Naive thymus-derived CD4-positive, alpha-beta T cell (primary cell): ENCODE measurements around the gene KLHL11. TPM values are rescaled to one million over a fixed set of nuclear protein-coding genes. Genes with fewer than 3 reads are reported as not detected.
A peak's percentile ranks its signal among the peaks of the same experiment; 100 is the strongest.
"Not testable (repeated sequence)": the region's sequence is repeated elsewhere in the genome, so short reads cannot be mapped to it uniquely, and the experiment has no call there.

Experiments used
- ATAC-seq: fragments of 150-1000 bp; cut with Tn5 transposase; 2 replicates; pipeline ENCODE4 v1.10.0; 2021; ENCODE audit warnings: mild to moderate bottlenecking, moderate library complexity
- CTCF ChIA-PET: fragments of 350-600 bp; sonication (Branson Sonifier 250); formaldehyde crosslinking; loops from one replicate; lab custom pipeline; 2021; ENCODE audit warnings: antibody characterized with exemption; lab: Charles Lee
- POLR2A ChIA-PET: fragments of 350-600 bp; sonication (Branson Sonifier 250); formaldehyde crosslinking; loops from one replicate; lab custom pipeline; 2021; ENCODE audit warnings: antibody characterized with exemption, inconsistent platforms; lab: Charles Lee
- DNase-seq, 9 donors: peaks; one replicate each; pipeline versions ENCODE4 v3.0.0 to v3.0.0-alpha.2; 2020 to 2022; ENCODE audit warnings: mixed read lengths in 1 of 9
- H3K27ac ChIP-seq: one replicate; pipeline ENCODE4 v1.7.0; 2013; ENCODE audit warnings: mild to moderate bottlenecking, low read depth, low read length, moderate library complexity
- H3K27me3 ChIP-seq, 2 donors: one replicate each; pipeline ENCODE4 v1.7.0; 2013; ENCODE audit warnings: low read length in 2 of 2, mild to moderate bottlenecking in 2 of 2, moderate library complexity in 2 of 2; ENCODE audit not compliant: control insufficient read depth in 2 of 2, insufficient read depth in 2 of 2
- H3K36me3 ChIP-seq, 3 experiments: 1 replicate in 2 of 3; 2 replicates in 1 of 3; pipeline ENCODE4 v1.7.0; 2013; ENCODE audit warnings: low read length in 3 of 3, mild to moderate bottlenecking in 3 of 3, moderate library complexity in 1 of 3; ENCODE audit not compliant: insufficient read depth in 3 of 3, control insufficient read depth in 2 of 3
- H3K4me1 ChIP-seq, 2 donors: one replicate each; pipeline ENCODE4 v1.7.0; 2013; ENCODE audit warnings: low read length in 2 of 2, mild to moderate bottlenecking in 2 of 2, moderate library complexity in 1 of 2; ENCODE audit not compliant: control insufficient read depth in 2 of 2, insufficient read depth in 2 of 2
- H3K4me3 ChIP-seq: 2 replicates; pipeline ENCODE4 v1.7.0; 2013; ENCODE audit warnings: mild to moderate bottlenecking, low read length
- H3K9me3 ChIP-seq, 3 experiments: 1 replicate in 2 of 3; 2 replicates in 1 of 3; pipeline ENCODE4 v1.7.0; 2013; ENCODE audit warnings: low read length in 3 of 3; ENCODE audit not compliant: control insufficient read depth in 2 of 3
- H3K27ac Mint-ChIP-seq, 9 donors: one replicate each; pipeline ENCODE4 v1.8.0; 2020 to 2022; ENCODE audit warnings: mixed read lengths in 9 of 9, mild to moderate bottlenecking in 8 of 9, moderate library complexity in 5 of 9, inconsistent platforms in 2 of 9
- H3K27me3 Mint-ChIP-seq, 5 donors: one replicate each; pipeline ENCODE4 v1.8.0; 2021 to 2022; ENCODE audit warnings: mixed read lengths in 5 of 5, mild to moderate bottlenecking in 1 of 5
- H3K36me3 Mint-ChIP-seq, 5 donors: one replicate each; pipeline ENCODE4 v1.8.0; 2020 to 2022; ENCODE audit warnings: mixed read lengths in 5 of 5, mild to moderate bottlenecking in 3 of 5, inconsistent platforms in 1 of 5
- H3K4me1 Mint-ChIP-seq, 7 donors: one replicate each; pipeline ENCODE4 v1.8.0; 2020 to 2022; ENCODE audit warnings: mixed read lengths in 7 of 7, mild to moderate bottlenecking in 3 of 7, inconsistent platforms in 1 of 7
- H3K4me3 Mint-ChIP-seq, 10 donors: one replicate each; pipeline ENCODE4 v1.8.0; 2020 to 2022; ENCODE audit warnings: mild to moderate bottlenecking in 10 of 10, mixed read lengths in 10 of 10, moderate library complexity in 6 of 10, inconsistent platforms in 2 of 10
- H3K9me3 Mint-ChIP-seq, 11 donors: one replicate each; pipeline ENCODE4 v1.8.0; 2020 to 2022; ENCODE audit warnings: mixed read lengths in 11 of 11, mild to moderate bottlenecking in 4 of 11, inconsistent platforms in 1 of 11, moderate library complexity in 1 of 11
- intact Hi-C, 2 donors: fragments of 100-400 bp; cut with micrococcal nuclease; formaldehyde crosslinking; loops; one replicate each; pipeline ENCODE4 v1.15.1; 2023
- polyA plus RNA-seq, 2 donors: library from polyadenylated mRNA; unstranded; fragments of 300-500 nt; fragmentation: Illumina TruSeq; gene quantifications; one replicate each; pipeline ENCODE4 v1.2.3, GENCODE V29; 2021
- total RNA-seq, 6 experiments: library from RNA in 5 of 6; stranded (reverse) in 5 of 6; gene quantifications; 1 replicate in 5 of 6; 2 replicates in 1 of 6; pipeline ENCODE4 v1.2.3 and lab custom pipeline; 2021 to 2026

The KLHL11 gene
- total and polyA plus RNA-seq, 7 experiments from 2014 or later = 6.7 to 25.9 (median 16.8) TPM

DNA sequence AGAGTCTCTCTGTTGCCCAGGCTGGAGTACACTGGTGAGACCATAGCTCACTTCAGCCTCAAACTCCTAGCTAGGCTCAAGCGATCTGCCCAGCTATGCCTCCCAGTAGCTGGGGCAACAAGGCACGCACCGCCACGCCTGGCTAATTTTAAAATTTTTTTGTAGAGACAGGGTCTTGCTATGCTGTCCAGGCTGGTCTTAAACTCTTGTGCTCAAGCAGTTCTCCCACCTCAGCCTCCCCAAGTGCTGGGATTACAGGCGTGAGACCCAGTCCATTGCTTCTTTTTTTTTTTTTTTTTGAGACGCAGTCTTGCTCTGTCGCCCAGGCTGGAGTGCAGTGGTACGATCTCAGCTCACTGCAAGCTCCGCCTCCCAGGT lies 9.1 kb upstream of the KLHL11 start:
- DNase-seq, H3K27me3 Mint-ChIP-seq, H3K27ac ChIP-seq, ATAC-seq, intact Hi-C loops, H3K27me3 ChIP-seq, H3K9me3 ChIP-seq, H3K9me3 Mint-ChIP-seq, H3K27ac Mint-ChIP-seq, H3K4me1 ChIP-seq, H3K4me3 ChIP-seq, H3K4me3 Mint-ChIP-seq: not testable (repeated sequence)
- ChIA-PET CTCF (interaction anchor here (0.6 kb wide), 2 partner anchors 31 to 1583 kb away, joined by 3 read pairs; no protein-coding TSS in a partner anchor), POLR2A (interaction anchor here (0.7 kb wide), 1 partner anchor 1993 kb away, joined by 3 read pairs; no protein-coding TSS in a partner anchor)
- H3K4me1 Mint-ChIP-seq = peaks cover 0 to 17% (median 0%) of the 10 kb centered on the region in 7 donors
- H3K36me3 ChIP-seq = peaks cover 11 to 64% (median 12%) of the 10 kb centered on the region in 3 experiments
- peaks cover 0 to 48% (median 11%) of the 10 kb centered on the region in 5 donors for H3K36me3 Mint-ChIP-seq

DNA sequence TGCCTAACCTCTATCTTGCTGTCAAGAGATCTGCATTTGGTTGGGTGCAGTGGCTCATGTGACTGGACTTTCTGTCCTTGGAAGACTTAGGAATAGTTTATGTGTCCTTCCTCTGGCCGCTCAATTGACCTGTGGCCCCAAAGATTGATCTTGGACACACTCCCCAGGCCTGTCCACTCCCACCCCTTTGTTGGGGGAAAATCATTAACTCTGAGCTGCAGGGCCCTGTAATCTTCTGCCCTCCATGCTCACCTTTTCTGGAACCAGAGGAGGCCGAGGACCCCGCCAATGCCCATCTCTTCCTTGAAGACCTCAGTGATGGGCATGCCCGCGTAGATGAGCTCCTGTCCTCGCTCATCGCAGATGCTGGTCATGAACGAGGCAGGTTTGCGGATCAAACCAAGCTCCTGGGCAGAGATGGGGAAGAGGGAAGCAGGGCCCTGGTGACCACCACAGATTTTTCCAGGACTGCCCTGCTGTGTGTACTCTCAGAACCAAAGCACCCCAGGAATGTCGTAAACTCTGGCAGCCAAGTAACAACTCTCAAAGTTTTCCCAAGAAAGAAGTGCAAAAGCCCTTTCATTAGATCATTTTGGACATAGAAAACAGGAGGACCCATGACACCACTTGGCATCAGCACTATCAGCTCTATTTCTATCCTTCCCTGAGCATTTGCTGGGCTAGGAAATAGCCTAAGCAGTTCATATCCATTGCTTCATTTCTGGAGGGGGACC lies 8.5 kb upstream of the KLHL11 start:
- ATAC-seq = no peak
- H3K36me3 ChIP-seq = peaks cover 9 to 64% (median 12%) of the 10 kb centered on the region in 3 experiments
- no peak overlapping the region for H3K4me3 ChIP-seq
- H3K4me1 ChIP-seq = no peaks in the 10 kb centered on the region
- H3K9me3 ChIP-seq = no peaks in the 10 kb centered on the region
- no peak overlapping the region for H3K27ac ChIP-seq
- no peaks in the 10 kb centered on the region for H3K27me3 ChIP-seq
- ChIA-PET CTCF (interaction anchor here (0.6 kb wide), 1 partner anchor 30 kb away, joined by 3 read pairs; no protein-coding TSS in a partner anchor), POLR2A (interaction anchor here (0.7 kb wide), 1 partner anchor 1993 kb away, joined by 3 read pairs; no protein-coding TSS in a partner anchor)
- Mint-ChIP-seq H3K36me3 (peaks cover 0 to 49% (median 12%) of the 10 kb centered on the region in 5 donors), H3K27me3 (no peaks in the 10 kb centered on the region), H3K4me1 (peaks cover 0 to 23% (median 3%) of the 10 kb centered on the region in 7 donors), H3K9me3 (peaks cover 0 to 2% (median 0%) of the 10 kb centered on the region in 11 donors), H3K27ac (no peak overlapping the region), H3K4me3 (no peak overlapping the region)
- intact Hi-C loops = no loop called here
- no peak for DNase-seq

DNA sequence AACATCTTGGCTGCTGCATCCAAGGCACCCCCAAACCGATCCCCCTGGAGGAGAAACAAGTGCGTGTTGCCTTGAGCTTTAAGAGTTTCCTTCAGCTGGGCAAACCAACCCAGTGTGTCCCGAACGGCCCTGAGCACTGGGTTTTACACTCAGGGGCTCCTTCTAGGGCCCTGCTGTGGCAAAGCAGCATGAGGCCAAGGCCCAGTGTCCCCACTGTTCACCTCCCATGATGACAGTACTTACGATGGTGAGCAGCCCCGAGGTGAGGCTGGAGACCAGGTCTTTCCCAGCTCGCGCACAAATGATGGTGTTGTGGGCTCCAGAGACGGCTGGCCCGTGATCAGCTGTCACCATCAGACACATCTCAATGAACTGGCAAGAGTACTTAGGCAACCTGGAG lies 6.6 kb upstream of the KLHL11 start:
- Histone ChIP-seq H3K27ac (no peak overlapping the region), H3K9me3 (no peaks in the 10 kb centered on the region), H3K4me3 (no peak overlapping the region), H3K36me3 (peaks cover 0 to 58% (median 3%) of the 10 kb centered on the region in 3 experiments), H3K4me1 (no peaks in the 10 kb centered on the region), H3K27me3 (no peaks in the 10 kb centered on the region)
- ChIA-PET POLR2A (no interaction called here), CTCF (no interaction called here)
- peaks cover 0 to 28% (median 12%) of the 10 kb centered on the region in 7 donors for H3K4me1 Mint-ChIP-seq
- no peaks in the 10 kb centered on the region for H3K27me3 Mint-ChIP-seq
- peak overlapping the region in 2 of 9 donors; percentile 12 to 30 for H3K27ac Mint-ChIP-seq
- H3K36me3 Mint-ChIP-seq = peaks cover 0 to 39% (median 9%) of the 10 kb centered on the region in 5 donors
- intact Hi-C loops = no loop called here
- peaks cover 0 to 2% (median 0%) of the 10 kb centered on the region in 11 donors for H3K9me3 Mint-ChIP-seq
- DNase-seq = no peak
- ATAC-seq = no peak
- no peak overlapping the region for H3K4me3 Mint-ChIP-seq

DNA sequence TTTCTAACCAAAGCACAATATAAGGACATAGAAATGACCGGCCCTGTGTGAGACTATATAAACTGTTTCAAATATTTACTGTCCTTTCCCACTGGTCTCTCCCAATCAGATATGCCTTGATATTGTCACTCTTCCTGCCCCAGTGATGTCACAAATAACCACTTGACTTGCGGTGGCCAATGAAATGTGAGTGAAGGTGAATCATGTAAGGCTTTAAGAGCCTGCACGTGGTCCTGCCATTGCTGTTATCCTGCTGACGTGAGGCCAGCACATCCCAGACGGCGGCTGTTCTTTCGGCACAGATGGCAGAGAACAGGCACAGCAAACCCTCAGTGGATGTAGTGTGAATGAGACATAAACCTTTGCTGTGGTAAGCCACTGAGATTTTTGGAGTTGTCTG lies 5.4 kb upstream of the KLHL11 start:
- Mint-ChIP-seq H3K27me3 (no peaks in the 10 kb centered on the region), H3K27ac (peak overlapping the region in 6 of 9 donors; percentile 5 to 66 (median 30)), H3K9me3 (peaks cover 0 to 2% (median 0%) of the 10 kb centered on the region in 11 donors), H3K4me1 (peaks cover 0 to 29% (median 12%) of the 10 kb centered on the region in 7 donors), H3K36me3 (peaks cover 0 to 39% (median 9%) of the 10 kb centered on the region in 5 donors), H3K4me3 (no peak overlapping the region)
- intact Hi-C loops = no loop called here
- ChIA-PET CTCF (no interaction called here), POLR2A (no interaction called here)
- Histone ChIP-seq H3K36me3 (peaks cover 0 to 58% (median 3%) of the 10 kb centered on the region in 3 experiments), H3K27me3 (no peaks in the 10 kb centered on the region), H3K9me3 (no peaks in the 10 kb centered on the region), H3K4me1 (no peaks in the 10 kb centered on the region), H3K27ac (no peak overlapping the region), H3K4me3 (no peak overlapping the region)
- DNase-seq (no peak), ATAC-seq (no peak)

DNA sequence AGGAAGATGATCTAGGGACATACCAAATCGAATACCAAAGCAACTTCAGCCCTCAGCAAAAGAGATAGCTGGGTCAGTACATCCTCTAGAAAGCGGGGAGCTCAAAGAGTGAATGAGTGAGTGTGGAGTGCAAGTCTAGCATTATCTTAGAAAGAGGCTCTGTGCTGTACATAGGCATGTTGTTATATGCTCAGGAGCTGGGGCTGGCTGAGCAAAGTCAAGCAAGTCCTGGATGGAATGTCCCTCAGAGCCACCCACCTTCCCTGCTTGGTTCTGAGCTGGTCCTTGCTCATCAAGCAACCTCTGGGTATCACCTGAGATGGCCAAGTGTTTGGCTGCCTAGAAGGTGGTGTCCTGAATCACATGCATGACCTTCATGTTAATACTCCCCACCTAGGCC lies 4.9 kb upstream of the KLHL11 start:
- H3K27ac ChIP-seq = no peak overlapping the region
- no peaks in the 10 kb centered on the region for H3K27me3 Mint-ChIP-seq
- CTCF ChIA-PET = no interaction called here
- H3K9me3 ChIP-seq = no peaks in the 10 kb centered on the region
- H3K4me3 Mint-ChIP-seq = no peak overlapping the region
- peaks cover 0 to 58% (median 3%) of the 10 kb centered on the region in 3 experiments for H3K36me3 ChIP-seq
- POLR2A ChIA-PET = no interaction called here
- peak overlapping the region in 4 of 9 donors; percentile 28 to 68 (median 50) for H3K27ac Mint-ChIP-seq
- peaks cover 0 to 3% (median 0%) of the 10 kb centered on the region in 11 donors for H3K9me3 Mint-ChIP-seq
- no peaks in the 10 kb centered on the region for H3K4me1 ChIP-seq
- no peaks in the 10 kb centered on the region for H3K27me3 ChIP-seq
- ATAC-seq (no peak), DNase-seq (no peak)
- peaks cover 0 to 39% (median 9%) of the 10 kb centered on the region in 5 donors for H3K36me3 Mint-ChIP-seq
- intact Hi-C loops = no loop called here
- H3K4me3 ChIP-seq = no peak overlapping the region
- peaks cover 0 to 32% (median 12%) of the 10 kb centered on the region in 7 donors for H3K4me1 Mint-ChIP-seq

DNA sequence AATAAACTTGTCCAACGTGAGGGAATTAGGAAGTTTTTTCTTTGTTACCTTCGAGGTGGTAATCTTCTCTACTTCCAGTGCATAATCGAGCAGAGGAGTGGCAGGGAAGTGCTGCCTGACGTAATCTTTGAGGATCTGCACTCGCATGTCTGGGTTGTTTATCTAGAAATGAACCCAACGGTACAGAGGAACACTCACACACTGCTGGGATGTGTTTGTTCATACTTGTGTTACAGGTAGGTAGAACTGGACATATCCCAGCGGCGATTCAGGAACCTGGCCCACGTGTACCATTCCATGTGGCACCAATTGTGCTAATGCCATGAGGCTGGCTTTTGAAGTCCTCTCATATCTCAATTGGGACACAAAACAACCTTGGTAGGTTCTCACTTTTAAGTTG lies 4.2 kb upstream of the KLHL11 start:
- Mint-ChIP-seq H3K4me3 (peak overlapping the region in 1 of 10 donors; percentile 44), H3K9me3 (peaks cover 0 to 3% (median 0%) of the 10 kb centered on the region in 11 donors), H3K36me3 (peaks cover 0 to 39% (median 9%) of the 10 kb centered on the region in 5 donors), H3K4me1 (peaks cover 0 to 32% (median 12%) of the 10 kb centered on the region in 7 donors), H3K27ac (peak overlapping the region in 4 of 9 donors; percentile 13 to 68 (median 42)), H3K27me3 (no peaks in the 10 kb centered on the region)
- Histone ChIP-seq H3K27ac (no peak overlapping the region), H3K36me3 (peaks cover 0 to 61% (median 3%) of the 10 kb centered on the region in 3 experiments), H3K4me3 (no peak overlapping the region), H3K9me3 (no peaks in the 10 kb centered on the region), H3K27me3 (no peaks in the 10 kb centered on the region), H3K4me1 (peaks cover 0 to 1% of the 10 kb centered on the region in 2 donors)
- DNase-seq (no peak), ATAC-seq (no peak)
- CTCF ChIA-PET = no interaction called here
- intact Hi-C loops = loop anchor here (5.0 to 10.0 kb wide), 4 partner anchors 135 to 1222 kb away; partner anchors contain the start of genes DNAJC7 (in 1 of the 2), HAP1 (in 1 of the 2), NAGLU (in 1 of the 2) and SMARCE1 (in 1 of the 2)
- POLR2A ChIA-PET = interaction anchor here (0.8 kb wide), 1 partner anchor 310 kb away, joined by 3 read pairs; no protein-coding TSS in a partner anchor
